A375 (cell line): ENCODE results near the gene KCNC3. TPM values are rescaled to one million over a fixed set of nuclear protein-coding genes. Genes with fewer than 3 reads are reported as not detected.

Source experiments
- total RNA-seq: library from RNA; depleted of rRNA; stranded (reverse); fragments of >200 nt; shearing (Covaris generic); gene quantifications from 2 replicates; pipeline ENCODE4 v1.2.3, GENCODE V29; 2014; rRNA removed

The KCNC3 gene
- 1.2 and 1.5 TPM in 2 replicates for total RNA-seq

GRCh38 chr19:50329146-50329925, at the start of gene KCNC3:
Gene KCNC3, minus strand, starts transcription at chr19:50329377. Its CDS starts 295 bp downstream, at chr19:50329082.

GRCh38 chr19:50376166-50377050, 47.2 kb upstream of the KCNC3 start, which contains the start of gene NR1H2:
Gene NR1H2, plus strand, starts transcription at chr19:50376457. Its CDS starts 1,149 bp downstream, at chr19:50377606.

GRCh38 chr19:50365434-50366306, 36.5 kb upstream of the KCNC3 start, which contains the start of gene NAPSA:
Gene NAPSA, minus strand, starts transcription at chr19:50365639. Its CDS starts 18 bp downstream, at chr19:50365621.

Other genes with a start within 250 kb of the KCNC3 start
- not detected in 2 replicates for gene IZUMO2, start 166.1 kb downstream of the KCNC3 start, total RNA-seq
- gene MYH14, start 125.8 kb downstream of the KCNC3 start, total RNA-seq, result 6.8 and 6.9 TPM in 2 replicates
- not detected in 2 replicates for gene NAPSA, start 36.3 kb upstream of the KCNC3 start, total RNA-seq
- gene NR1H2, start 47.1 kb upstream of the KCNC3 start, total RNA-seq, result 117 and 120 TPM in 2 replicates
- gene POLD1, start 55.0 kb upstream of the KCNC3 start, total RNA-seq, result 130 and 138 TPM in 2 replicates
- gene SPIB, start 89.6 kb upstream of the KCNC3 start, total RNA-seq, result 0.11 TPM in 1 of 2 replicates, not detected in the other
- gene MYBPC2, start 103.5 kb upstream of the KCNC3 start, total RNA-seq, result not detected in 2 replicates
- 40.9 and 44.9 TPM in 2 replicates for gene EMC10, start 147.1 kb upstream of the KCNC3 start, total RNA-seq
- 0.15 and 0.88 TPM in 2 replicates for gene GARIN5A, start 147.5 kb upstream of the KCNC3 start, total RNA-seq
- 42.8 and 58.6 TPM in 2 replicates for gene JOSD2, start 181.8 kb upstream of the KCNC3 start, total RNA-seq
- gene ASPDH, start 184.5 kb upstream of the KCNC3 start, total RNA-seq, result not detected in 2 replicates
- gene LRRC4B, start 239.1 kb upstream of the KCNC3 start, total RNA-seq, result 7.4 and 8.4 TPM in 2 replicates